ENCODE results near the gene CBX1.

CBX1 gene

DNA sequence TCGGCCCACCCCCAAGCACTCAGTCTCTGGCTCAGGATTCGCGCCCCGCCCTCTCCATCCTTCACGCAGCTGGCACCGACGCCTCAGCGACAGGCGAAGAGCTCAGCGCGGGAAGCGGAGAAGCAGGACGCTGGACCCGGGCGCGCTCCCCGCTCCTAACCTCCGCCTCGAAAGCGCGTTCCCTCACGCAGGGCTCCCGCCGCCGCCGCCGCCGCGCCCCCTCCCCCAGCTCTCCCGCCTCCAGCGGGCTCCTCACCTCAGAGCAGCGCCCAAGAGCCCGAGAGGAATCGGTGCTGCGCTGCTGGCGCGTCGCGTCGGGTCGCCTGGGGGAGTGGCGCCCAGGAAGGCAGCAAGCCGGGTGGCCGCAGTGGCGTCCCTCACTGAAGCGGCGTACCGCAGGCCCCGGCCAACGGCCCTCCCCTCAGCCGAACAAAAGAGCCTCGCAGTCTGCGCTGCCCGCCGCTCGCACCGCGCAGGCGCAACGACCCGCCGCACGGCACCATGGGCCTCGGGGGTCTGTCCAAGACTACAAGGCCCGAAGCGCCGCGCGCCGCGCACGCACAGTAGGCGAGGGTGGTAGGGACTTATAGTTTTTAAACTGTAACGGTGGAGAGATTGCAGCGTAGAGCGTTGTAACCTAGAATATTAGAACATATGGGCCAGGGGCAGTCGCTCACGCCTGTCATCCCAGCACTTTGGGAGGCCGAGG is at the start of gene CBX1:
TSS of gene CBX1 (minus strand) at position 467 of the 709 bp plus-strand sequence. CDS start 24,474 bp downstream, outside the sequence.
- peak; percentile 98 for DNase-seq

DNA sequence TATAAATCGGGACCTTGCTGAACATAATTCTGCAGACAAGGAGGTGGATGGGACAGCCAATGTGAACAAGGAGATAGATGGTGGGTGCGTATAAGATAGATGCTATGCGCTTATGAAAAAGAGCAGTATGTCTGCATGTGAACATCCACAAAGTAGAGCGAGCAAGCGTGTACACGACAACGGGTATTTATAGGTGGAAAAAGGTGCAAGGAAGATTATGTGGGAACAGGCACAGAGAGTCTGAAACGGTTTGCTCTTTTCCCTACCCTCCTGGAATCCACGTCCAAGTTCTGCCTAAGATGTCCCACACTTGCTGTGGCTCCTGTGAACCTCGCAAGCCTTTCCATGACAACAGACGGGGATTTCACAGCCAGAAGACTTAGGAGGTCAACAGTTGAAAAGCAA is 49.3 kb upstream of the CBX1 start:
- DNase-seq = no peak

GRCh38 chr17:48149787-48150463 is 48.6 kb upstream of the CBX1 start:
- DNase-seq = no peak

DNA sequence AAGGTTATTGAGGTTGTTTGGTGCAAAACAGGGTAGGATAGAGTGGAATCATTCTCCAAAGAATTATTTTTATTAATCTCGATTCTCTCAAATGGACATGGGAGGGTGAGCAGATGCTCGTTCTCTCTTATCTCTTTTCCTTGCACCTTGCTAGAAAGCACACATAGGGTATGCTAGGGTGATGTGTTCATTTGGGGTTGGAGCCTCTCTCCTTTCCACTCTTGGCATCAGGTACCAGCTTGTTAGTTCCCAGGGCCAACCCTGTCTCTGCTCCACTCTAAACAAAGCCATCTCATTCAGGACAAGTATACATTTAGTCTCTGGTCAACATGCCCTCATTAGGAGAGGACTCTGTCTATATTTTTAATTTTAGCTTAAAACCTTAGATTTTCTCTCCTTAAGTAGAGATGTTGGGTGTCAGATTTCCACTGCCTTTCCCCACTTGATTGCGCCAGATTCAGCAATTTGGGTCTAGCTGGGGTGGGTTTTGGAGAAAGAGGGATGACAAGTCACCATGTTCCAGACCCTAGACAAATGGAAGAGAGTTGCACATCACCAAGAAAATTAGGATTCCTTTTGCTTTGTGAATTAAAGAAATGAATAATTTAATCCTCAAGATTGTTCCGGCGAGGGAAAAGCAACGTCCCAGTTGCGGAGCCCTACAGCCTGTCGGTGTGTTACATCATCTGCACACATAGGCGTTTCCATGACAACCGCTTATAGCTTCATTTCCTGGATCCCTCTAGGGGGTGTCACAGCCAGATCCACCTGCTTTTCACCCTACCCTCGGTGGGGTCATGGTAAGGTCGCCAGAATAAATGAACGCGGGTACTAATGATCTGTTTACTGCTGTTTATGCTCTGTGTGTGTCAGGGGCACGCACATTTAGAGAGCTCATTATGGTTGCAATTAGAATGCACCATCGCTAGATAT is 47.8 kb upstream of the CBX1 start:
- no peak for DNase-seq

DNA sequence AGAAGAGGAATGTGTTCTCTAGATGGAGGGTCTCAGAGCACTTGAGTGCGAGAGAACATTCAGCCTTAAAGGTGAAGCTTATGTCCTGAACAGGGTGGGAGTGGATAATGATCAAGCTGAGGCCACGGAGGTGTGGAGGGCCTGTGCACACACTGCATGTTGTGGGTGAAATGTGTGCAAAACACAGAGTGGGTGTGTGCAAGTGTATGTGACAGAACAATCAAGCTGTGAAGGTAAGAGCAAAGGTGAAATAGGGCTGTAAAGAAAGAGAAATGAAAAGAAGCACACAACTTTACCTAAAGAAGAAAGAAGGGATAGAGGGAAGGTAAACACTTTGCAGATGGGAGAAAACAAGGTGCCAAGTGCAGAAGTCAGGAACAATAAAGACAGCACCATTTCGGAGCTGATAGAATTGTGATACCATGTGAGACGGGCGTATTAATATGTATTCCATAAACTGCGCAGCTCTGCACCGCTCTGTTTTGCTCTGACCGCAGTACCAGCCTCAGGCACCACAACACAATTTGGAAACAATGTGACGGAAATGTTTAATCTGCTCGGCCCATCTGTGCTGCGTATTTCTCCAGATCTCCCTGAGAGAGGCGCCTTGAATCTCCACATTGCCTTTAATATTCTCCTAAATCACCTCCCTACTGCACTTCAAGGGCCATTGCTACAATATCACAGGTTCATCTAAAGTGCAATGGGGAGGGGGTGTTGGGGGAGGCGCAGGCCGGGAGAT is 46.9 kb upstream of the CBX1 start:
- DNase-seq = no peak

DNA sequence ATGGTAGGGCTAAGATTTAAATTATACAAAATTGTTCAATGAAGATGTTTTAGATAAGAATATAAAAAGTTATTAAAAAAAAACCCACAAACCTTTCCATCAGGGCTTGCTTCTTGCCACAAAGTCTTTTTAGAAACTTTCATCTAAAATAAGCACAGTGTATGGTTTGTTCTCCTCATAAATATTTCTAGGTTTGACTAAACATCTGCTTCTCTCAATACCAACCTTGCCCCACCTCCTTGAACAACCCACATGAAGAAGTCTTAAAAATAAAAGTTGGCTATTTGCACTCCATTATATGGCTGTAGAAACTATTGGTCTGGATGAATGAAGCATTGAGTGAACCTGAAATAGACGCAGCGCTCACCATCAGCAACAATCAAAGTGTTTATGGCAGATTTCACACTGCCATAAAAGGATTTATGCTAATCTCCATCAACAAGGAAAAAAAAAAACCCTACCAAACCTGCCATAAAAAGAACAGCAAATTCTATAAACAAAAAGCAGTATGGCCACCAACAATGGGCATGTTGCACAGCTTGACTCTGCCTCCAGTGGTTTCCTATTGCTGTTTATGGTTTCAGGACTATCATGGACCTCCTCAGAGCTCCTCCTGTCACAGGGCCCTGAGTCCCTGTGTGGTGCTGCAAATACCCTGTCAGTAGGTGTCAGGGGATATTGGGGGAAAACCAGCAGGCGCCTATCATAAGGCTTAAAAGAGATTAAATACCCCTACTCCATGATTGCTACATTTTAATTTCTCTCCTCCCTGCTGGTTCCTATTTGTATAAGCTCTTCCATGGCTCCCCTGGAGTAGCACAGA is 43.9 kb upstream of the CBX1 start:
- DNase-seq = no peak

- DNase-seq = no peak
Observed at GRCh38 chr17:48144231-48144630, 43.0 kb upstream of the CBX1 start.

GRCh38 chr17:48143629-48144028 is 42.4 kb upstream of the CBX1 start:
- no peak for DNase-seq

GRCh38 chr17:48139944-48140343 is 38.7 kb upstream of the CBX1 start:
- DNase-seq = no peak

DNA sequence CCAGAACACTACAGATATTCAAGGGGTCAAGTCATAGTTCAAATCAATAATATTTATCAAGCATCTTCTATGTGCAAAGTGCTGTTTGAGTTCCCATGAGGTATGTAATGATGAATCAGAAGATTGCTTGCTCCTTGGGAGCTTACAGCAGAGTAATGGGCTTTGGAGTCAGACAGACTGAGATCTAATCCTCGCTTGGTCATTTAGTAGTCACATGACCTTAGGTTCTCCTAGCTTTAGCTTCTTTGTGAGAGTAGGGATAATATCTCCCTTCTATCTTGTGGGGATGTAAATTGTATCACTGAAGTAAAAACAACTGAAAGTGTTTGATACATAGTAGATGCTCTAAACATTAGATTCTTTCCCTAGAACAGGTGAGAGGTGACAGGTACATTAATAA is 36.4 kb upstream of the CBX1 start:
- DNase-seq = no peak

DNA sequence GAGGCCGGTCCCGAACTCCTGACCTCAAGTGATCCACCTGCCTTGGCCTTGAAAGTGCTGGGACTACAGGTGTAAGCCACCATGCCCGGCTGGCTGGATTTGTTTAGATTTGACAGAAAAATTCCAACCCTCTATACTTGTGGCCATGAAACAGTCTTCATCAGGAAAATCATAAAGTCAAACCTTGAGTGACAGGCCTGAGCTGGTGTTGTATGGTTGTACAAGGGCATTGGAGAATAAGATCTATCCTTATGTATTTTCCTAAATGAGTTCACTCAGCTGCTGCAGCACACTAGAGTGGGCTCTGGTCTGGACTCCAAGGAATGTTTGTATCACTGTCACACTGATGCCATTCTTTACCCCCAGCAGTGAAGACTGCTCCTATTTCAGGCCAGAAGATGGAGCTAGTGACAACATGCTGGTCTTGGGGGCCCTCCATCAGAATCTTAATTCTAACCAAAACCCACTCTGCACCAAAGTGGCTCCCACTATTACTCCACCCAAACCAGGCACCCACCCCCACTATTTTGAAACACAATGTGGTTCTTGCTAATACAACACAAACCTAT is 33.7 kb upstream of the CBX1 start:
- no peak for DNase-seq

GRCh38 chr17:48132385-48132784 is 31.1 kb upstream of the CBX1 start:
- no peak for DNase-seq

DNA sequence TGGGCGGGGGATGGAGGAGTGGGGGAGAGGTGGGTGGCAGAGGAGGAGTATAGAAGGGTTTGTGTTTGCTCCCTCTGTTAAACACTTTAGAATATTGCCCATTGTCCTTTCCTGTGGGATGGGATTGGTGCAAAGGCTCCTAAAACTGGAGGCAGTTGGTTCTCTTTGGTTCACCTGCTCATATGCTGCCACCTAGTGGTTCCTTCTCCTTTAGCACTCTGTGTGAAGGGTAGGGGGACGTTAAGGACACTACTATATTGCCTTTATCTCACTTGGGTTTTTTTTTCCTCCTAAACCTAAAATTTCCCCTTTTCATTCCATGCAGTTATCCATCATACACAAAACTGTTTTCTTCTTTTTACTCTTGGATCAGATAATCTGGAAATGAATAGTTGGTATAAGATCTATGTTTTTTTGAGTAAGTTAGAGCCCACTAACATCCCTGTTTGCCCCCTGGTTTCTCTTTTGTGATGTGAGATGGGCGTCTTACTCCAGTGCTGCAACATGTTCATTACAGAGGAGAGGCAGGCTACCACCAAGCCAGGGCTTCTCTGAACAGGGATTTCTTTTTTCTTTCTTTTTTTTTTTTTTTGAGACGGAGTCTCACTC is 30.0 kb upstream of the CBX1 start:
- peak; percentile 73 for DNase-seq

DNA sequence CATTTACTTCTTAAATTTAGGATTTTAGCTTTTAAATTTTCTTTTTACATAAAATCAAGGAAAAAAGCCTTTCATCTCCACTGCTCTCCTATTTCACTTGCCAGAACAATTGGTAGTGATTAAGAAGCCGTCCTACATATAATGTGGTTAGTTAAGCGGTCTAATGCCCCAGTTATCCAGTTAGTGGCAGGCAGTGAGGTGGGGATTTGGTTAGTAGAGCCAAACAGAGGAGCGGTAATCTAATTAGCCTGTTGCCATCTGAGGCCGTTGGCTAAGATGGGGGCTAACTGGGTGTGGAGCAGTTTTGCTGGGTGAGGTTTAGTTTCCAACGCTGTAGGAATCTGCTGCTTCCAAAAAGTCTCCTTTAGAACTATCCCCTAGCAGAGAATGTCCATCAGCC is 28.7 kb upstream of the CBX1 start:
- DNase-seq = no peak

- no peak for DNase-seq
Observed at GRCh38 chr17:48128400-48128799, 27.1 kb upstream of the CBX1 start.

DNA sequence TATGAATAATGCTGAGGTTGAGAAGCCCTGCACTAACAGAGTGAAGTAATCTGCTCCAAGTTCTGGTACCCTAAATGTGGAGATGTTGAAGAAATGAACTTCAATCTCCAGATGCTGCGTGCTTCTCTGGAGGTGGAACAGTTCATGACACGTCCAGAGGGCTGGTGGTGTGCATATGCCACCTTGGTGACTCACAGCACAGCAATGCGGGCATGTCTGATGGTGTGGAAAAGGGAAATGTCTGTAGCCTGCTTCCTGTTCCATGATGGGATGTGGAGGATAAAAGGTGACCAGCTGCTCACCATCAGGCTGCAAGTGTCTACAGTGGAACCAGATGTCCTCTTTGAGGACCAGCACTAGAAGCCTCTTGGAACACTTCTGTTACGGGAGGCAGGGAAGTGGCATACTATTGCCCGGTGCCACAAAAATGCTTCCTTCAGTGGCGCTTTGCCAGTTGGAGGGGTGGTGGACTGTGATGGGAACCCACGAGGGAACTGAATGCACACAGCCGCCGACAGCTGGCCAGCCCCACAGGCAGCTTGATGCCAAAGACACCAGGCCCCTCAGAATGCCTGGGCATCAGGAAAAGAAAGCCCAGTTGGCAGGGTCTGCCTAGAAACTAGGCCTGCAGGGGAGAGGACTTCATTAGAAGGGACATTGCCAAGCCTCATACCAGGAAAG is 26.2 kb upstream of the CBX1 start:
- no peak for DNase-seq

DNA sequence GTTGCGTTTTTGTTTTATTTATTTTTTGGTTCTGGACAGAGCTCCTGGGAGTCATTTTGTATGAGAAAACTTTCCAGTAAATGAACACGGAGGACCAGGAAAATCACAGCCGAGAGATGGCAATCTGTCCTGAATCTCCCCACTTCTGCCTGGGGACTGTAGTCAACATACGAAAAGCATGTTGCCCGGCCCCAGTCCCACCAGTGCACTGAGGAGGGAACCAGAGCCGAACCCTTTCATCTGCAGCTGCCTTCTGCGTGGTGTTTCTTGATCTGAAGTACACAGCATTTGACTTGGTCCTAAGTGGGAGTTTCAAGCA is 25.2 kb upstream of the CBX1 start:
- DNase-seq = no peak

DNA sequence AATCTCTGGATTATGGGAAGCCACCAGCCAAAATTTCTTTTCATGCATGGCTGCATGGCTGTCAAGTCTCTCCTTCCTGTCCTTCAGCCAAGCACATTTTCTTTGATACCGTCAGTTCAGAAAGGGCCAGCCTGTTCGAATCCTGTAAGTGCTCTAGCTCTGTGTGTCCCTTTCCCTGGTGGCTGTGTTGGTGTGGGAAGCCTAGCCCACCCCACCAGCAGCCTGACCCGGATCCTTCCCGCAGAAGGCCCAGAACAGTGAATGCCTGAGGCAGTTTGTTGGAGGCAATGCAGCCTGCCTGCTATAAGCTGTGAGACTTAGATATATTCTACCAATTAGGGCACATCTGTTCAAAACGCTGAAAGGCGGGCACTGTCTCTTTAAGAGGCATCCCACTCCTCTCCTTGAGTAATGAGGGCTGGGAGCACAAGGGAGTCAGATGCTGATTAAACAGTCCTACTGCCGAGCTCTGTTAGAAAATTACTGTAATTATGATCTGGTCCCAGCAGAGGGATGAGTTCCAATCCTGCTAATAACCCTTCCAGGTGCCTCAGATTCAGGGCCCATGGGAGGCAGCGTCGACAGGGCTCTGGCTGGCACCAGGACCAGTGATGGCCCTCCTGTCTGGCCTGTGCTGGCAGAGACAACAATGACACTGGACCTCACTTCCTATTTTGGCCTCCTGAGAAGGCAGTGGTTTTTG is 24.7 kb upstream of the CBX1 start:
- DNase-seq = no peak

GRCh38 chr17:48123776-48124388 is 22.6 kb upstream of the CBX1 start:
- no peak for DNase-seq

GRCh38 chr17:48123111-48123510 is 21.8 kb upstream of the CBX1 start:
- DNase-seq = no peak

Measured in activated effector memory CD4-positive, alpha-beta T cell treated with anti-CD3 and anti-CD28 coated beads, Interleukin-2, amount 50 U/mL, for 16 hours (primary cell).